ENCODE measurements around the gene TRIM28.
"Not testable (repeated sequence)": the region's sequence is repeated elsewhere in the genome, so short reads cannot be mapped to it uniquely, and the experiment has no call there.

Gene TRIM28

GRCh38 chr19:58538257-58539168, 5.4 kb upstream of the TRIM28 start:
- ATAC-seq = peak; percentile 65
- Mint-ChIP-seq H3K4me1 (peaks cover 16% of the 10 kb centered on the region), H3K27ac (peak overlapping the region; percentile 25), H3K27me3 (peaks cover 65% of the 10 kb centered on the region), H3K36me3 (no peaks in the 10 kb centered on the region), H3K9me3 (no peaks in the 10 kb centered on the region), H3K4me3 (peak overlapping the region; percentile 74)

GRCh38 chr19:58539169-58539559, 4.7 kb upstream of the TRIM28 start:
- H3K27me3 Mint-ChIP-seq = peaks cover 72% of the 10 kb centered on the region
- not testable (repeated sequence) for H3K36me3 Mint-ChIP-seq, ATAC-seq, H3K9me3 Mint-ChIP-seq
- peaks cover 23% of the 10 kb centered on the region for H3K4me1 Mint-ChIP-seq
- H3K4me3 Mint-ChIP-seq = peak overlapping the region; percentile 12
- H3K27ac Mint-ChIP-seq = peak overlapping the region; percentile 25

GRCh38 chr19:58542641-58543372, 1.1 kb upstream of the TRIM28 start:
- not testable (repeated sequence) for H3K4me3 Mint-ChIP-seq, H3K9me3 Mint-ChIP-seq, ATAC-seq
- Mint-ChIP-seq H3K36me3 (peaks cover 23% of the 10 kb centered on the region), H3K27ac (peak overlapping the region; percentile 26), H3K4me1 (peaks cover 52% of the 10 kb centered on the region), H3K27me3 (peaks cover 49% of the 10 kb centered on the region)

GRCh38 chr19:58544591-58545285, 874 bp downstream of the TRIM28 start:
- H3K27ac Mint-ChIP-seq = peak overlapping the region; percentile 98
- H3K36me3 Mint-ChIP-seq = peaks cover 39% of the 10 kb centered on the region
- ATAC-seq = peak; percentile 76
- peaks cover 29% of the 10 kb centered on the region for H3K27me3 Mint-ChIP-seq
- peak overlapping the region; percentile 92 for H3K4me3 Mint-ChIP-seq
- H3K9me3 Mint-ChIP-seq = no peaks in the 10 kb centered on the region
- peaks cover 44% of the 10 kb centered on the region for H3K4me1 Mint-ChIP-seq

- peaks cover 23% of the 10 kb centered on the region for H3K27me3 Mint-ChIP-seq
- H3K9me3 Mint-ChIP-seq = no peaks in the 10 kb centered on the region
- H3K4me1 Mint-ChIP-seq = peaks cover 44% of the 10 kb centered on the region
- no peak for ATAC-seq
- peaks cover 46% of the 10 kb centered on the region for H3K36me3 Mint-ChIP-seq
- peak overlapping the region; percentile 98 for H3K27ac Mint-ChIP-seq
- peak overlapping the region; percentile 92 for H3K4me3 Mint-ChIP-seq
These were observed 1.6 kb downstream of the TRIM28 start for GRCh38 chr19:58545286-58546018.

GRCh38 chr19:58546019-58546530, 2.2 kb downstream of the TRIM28 start:
- H3K27me3 Mint-ChIP-seq = peaks cover 23% of the 10 kb centered on the region
- peak overlapping the region; percentile 98 for H3K27ac Mint-ChIP-seq
- peak overlapping the region; percentile 92 for H3K4me3 Mint-ChIP-seq
- peaks cover 52% of the 10 kb centered on the region for H3K36me3 Mint-ChIP-seq
- no peaks in the 10 kb centered on the region for H3K9me3 Mint-ChIP-seq
- peaks cover 44% of the 10 kb centered on the region for H3K4me1 Mint-ChIP-seq
- no peak for ATAC-seq

- H3K4me3 Mint-ChIP-seq = no peak overlapping the region
- peaks cover 47% of the 10 kb centered on the region for H3K4me1 Mint-ChIP-seq
- ATAC-seq = no peak
- peaks cover 65% of the 10 kb centered on the region for H3K36me3 Mint-ChIP-seq
- no peak overlapping the region for H3K27ac Mint-ChIP-seq
- peaks cover 16% of the 10 kb centered on the region for H3K27me3 Mint-ChIP-seq
- no peaks in the 10 kb centered on the region for H3K9me3 Mint-ChIP-seq
These were observed 3.8 kb downstream of the TRIM28 start for GRCh38 chr19:58547323-58548312.

- ATAC-seq = no peak
- Mint-ChIP-seq H3K4me3 (no peak overlapping the region), H3K4me1 (peaks cover 54% of the 10 kb centered on the region), H3K36me3 (peaks cover 76% of the 10 kb centered on the region), H3K27me3 (peaks cover 2% of the 10 kb centered on the region), H3K27ac (no peak overlapping the region), H3K9me3 (no peaks in the 10 kb centered on the region)
These were observed 5.2 kb downstream of the TRIM28 start for GRCh38 chr19:58548859-58549663.

GRCh38 chr19:58549664-58550361, 5.9 kb downstream of the TRIM28 start:
- H3K9me3 Mint-ChIP-seq = no peaks in the 10 kb centered on the region
- H3K4me1 Mint-ChIP-seq = peaks cover 56% of the 10 kb centered on the region
- peaks cover 76% of the 10 kb centered on the region for H3K36me3 Mint-ChIP-seq
- no peak overlapping the region for H3K4me3 Mint-ChIP-seq
- H3K27me3 Mint-ChIP-seq = no peaks in the 10 kb centered on the region
- ATAC-seq = no peak
- no peak overlapping the region for H3K27ac Mint-ChIP-seq

- Mint-ChIP-seq H3K27me3 (no peaks in the 10 kb centered on the region), H3K9me3 (no peaks in the 10 kb centered on the region), H3K4me1 (peaks cover 53% of the 10 kb centered on the region), H3K27ac (no peak overlapping the region), H3K4me3 (no peak overlapping the region), H3K36me3 (peaks cover 69% of the 10 kb centered on the region)
- no peak for ATAC-seq
These were observed 6.7 kb downstream of the TRIM28 start for GRCh38 chr19:58550362-58551122.

- peaks cover 66% of the 10 kb centered on the region for H3K36me3 Mint-ChIP-seq
- no peaks in the 10 kb centered on the region for H3K9me3 Mint-ChIP-seq
- ATAC-seq = no peak
- no peaks in the 10 kb centered on the region for H3K27me3 Mint-ChIP-seq
- H3K4me1 Mint-ChIP-seq = peaks cover 51% of the 10 kb centered on the region
- H3K27ac Mint-ChIP-seq = no peak overlapping the region
- H3K4me3 Mint-ChIP-seq = no peak overlapping the region
These were observed 7.2 kb downstream of the TRIM28 start for GRCh38 chr19:58551123-58551497.
